Loucy (cell line): Measurements from ENCODE around the gene SLC28A1.
"Not testable (repeated sequence)": the region's sequence is repeated elsewhere in the genome, so short reads cannot be mapped to it uniquely, and the experiment has no call there.

ENCODE experiments used
- H2AFZ ChIP-seq: fragments of 200-600 bp; sonication (generic); 2 replicates; pipeline ENCODE4 v1.6.0; 2016; ENCODE audit warnings: antibody characterized with exemption, mild to moderate bottlenecking, low read length, moderate library complexity
- H3F3A ChIP-seq: fragments of 200-600 bp; 2 replicates; pipeline ENCODE4 v1.6.0; 2016; ENCODE audit warnings: antibody characterized with exemption, low read depth, mild to moderate bottlenecking
- H3K27me3 ChIP-seq: fragments of 200-600 bp; sonication (generic); 2 replicates; pipeline ENCODE4 v1.6.1; 2014; ENCODE audit warnings: low read length, mild to moderate bottlenecking; ENCODE audit not compliant: insufficient read depth, poor library complexity, severe bottlenecking
- H3K36me3 ChIP-seq: fragments of 200-600 bp; sonication (generic); 2 replicates; pipeline ENCODE4 v1.6.1; 2016; ENCODE audit warnings: low read length; ENCODE audit not compliant: insufficient read depth
- H3K4me1 ChIP-seq: fragments of 200-600 bp; sonication (generic); 2 replicates; pipeline ENCODE4 v1.5.1; 2014; ENCODE audit warnings: low read length, mild to moderate bottlenecking; ENCODE audit not compliant: insufficient read depth, poor library complexity, severe bottlenecking
- H3K4me2 ChIP-seq: fragments of 200-600 bp; sonication (generic); 2 replicates; pipeline ENCODE4 v1.6.0; 2014; ENCODE audit warnings: antibody characterized with exemption, low read length, low read depth, mild to moderate bottlenecking; ENCODE audit not compliant: poor library complexity, severe bottlenecking
- H3K4me3 ChIP-seq: fragments of 200-600 bp; sonication (generic); 2 replicates; pipeline ENCODE4 v1.5.1; 2014; ENCODE audit warnings: low read length, mild to moderate bottlenecking, mixed read lengths; ENCODE audit not compliant: poor library complexity, severe bottlenecking
- H3K79me2 ChIP-seq: fragments of 200-600 bp; sonication (generic); 2 replicates; pipeline ENCODE4 v1.6.1; 2014; ENCODE audit warnings: low read length; ENCODE audit not compliant: insufficient read depth
- H3K9ac ChIP-seq: fragments of 200-600 bp; sonication (generic); 2 replicates; pipeline ENCODE4 v1.6.0; 2014; ENCODE audit warnings: mild to moderate bottlenecking, low read depth, low read length, moderate library complexity; ENCODE audit not compliant: poor library complexity, severe bottlenecking
- H3K9me2 ChIP-seq: fragments of 200-600 bp; sonication (generic); replicated peaks from 2 replicates; pipeline ENCODE4 v1.6.1; 2016; ENCODE audit warnings: low read depth, low read length, mixed read lengths
- H3K9me3 ChIP-seq: fragments of 200-600 bp; sonication (generic); 2 replicates; pipeline ENCODE4 v1.6.1; 2014; ENCODE audit warnings: mild to moderate bottlenecking, antibody characterized with exemption, low read length, low read depth; ENCODE audit not compliant: insufficient read depth
- H4K20me1 ChIP-seq: fragments of 200-600 bp; sonication (generic); 2 replicates; pipeline ENCODE4 v1.6.0; 2014; ENCODE audit warnings: antibody characterized with exemption, low read length, mild to moderate bottlenecking; ENCODE audit not compliant: insufficient read depth, poor library complexity, severe bottlenecking
- CTCF ChIP-seq: fragments of 200-600 bp; sonication (generic); conservative IDR thresholded peaks from 2 replicates; pipeline ENCODE4 v1.5.1; 2014; ENCODE audit warnings: mild to moderate bottlenecking, antibody characterized with exemption, low read length
- EZH2phosphoT487 ChIP-seq: fragments of 200-600 bp; IDR thresholded peaks from 2 replicates; pipeline ENCODE4 v1.6.1; 2018; ENCODE audit warnings: antibody characterized with exemption, mild to moderate bottlenecking, moderate library complexity, borderline replicate concordance

Gene SLC28A1

GRCh38 chr15:84985158-84985557, 100.7 kb downstream of the SLC28A1 start:
- Histone ChIP-seq H3K4me3 (peak overlapping the region; percentile 21), H2AFZ (no peak overlapping the region), H4K20me1 (peaks cover 19% of the 10 kb centered on the region), H3K9me3 (no peaks in the 10 kb centered on the region), H3K9me2 (no peaks in the 10 kb centered on the region), H3K79me2 (peaks cover 82% of the 10 kb centered on the region), H3K9ac (peak overlapping the region; percentile 25), H3K27me3 (no peaks in the 10 kb centered on the region), H3F3A (peaks cover 7% of the 10 kb centered on the region; the same call in 1 of the 2 replicates), H3K4me2 (peak overlapping the region; percentile 81), H3K36me3 (no peaks in the 10 kb centered on the region), H3K4me1 (peaks cover 51% of the 10 kb centered on the region)
- TF ChIP-seq EZH2phosphoT487 (no peak), CTCF (no peak)

- H3K27me3 ChIP-seq, H3K9ac ChIP-seq, H3K4me3 ChIP-seq, H2AFZ ChIP-seq, H3K36me3 ChIP-seq, H3K9me3 ChIP-seq, H3F3A ChIP-seq, H3K9me2 ChIP-seq: not testable (repeated sequence)
- Histone ChIP-seq H3K4me2 (peak overlapping the region; percentile 34), H3K79me2 (peaks cover 91% of the 10 kb centered on the region), H3K4me1 (peaks cover 56% of the 10 kb centered on the region), H4K20me1 (peaks cover 32% of the 10 kb centered on the region)
Measured at GRCh38 chr15:84987351-84987750, 102.9 kb downstream of the SLC28A1 start.

GRCh38 chr15:84987949-84988624, 103.6 kb downstream of the SLC28A1 start:
- H4K20me1 ChIP-seq, result peaks cover 25% of the 10 kb centered on the region
- peaks cover 49% of the 10 kb centered on the region for H3K4me1 ChIP-seq
- H3K27me3 ChIP-seq, result no peaks in the 10 kb centered on the region
- H2AFZ ChIP-seq, result no peak overlapping the region
- H3K4me3 ChIP-seq, result peak overlapping the region; percentile 5
- no peaks in the 10 kb centered on the region for H3K36me3 ChIP-seq
- peak overlapping the region; percentile 3 for H3K9ac ChIP-seq
- TF ChIP-seq EZH2phosphoT487, result no peak
- TF ChIP-seq CTCF, result no peak
- 0 out of 2 replicates have a peak, but pooled peaks cover 2% of the 10 kb centered on the region for H3F3A ChIP-seq
- no peaks in the 10 kb centered on the region for H3K9me3 ChIP-seq
- H3K4me2 ChIP-seq, result peak overlapping the region; percentile 41
- no peaks in the 10 kb centered on the region for H3K9me2 ChIP-seq
- peaks cover 91% of the 10 kb centered on the region for H3K79me2 ChIP-seq
